Lung microvascular endothelial cell (primary cell): ENCODE data around the gene UGT2B7. TPM values are rescaled to one million over a fixed set of nuclear protein-coding genes. Genes with fewer than 3 reads are reported as not detected.

ENCODE experiments used
- DNase-seq, 2 donors: peaks; one replicate each; pipeline versions ENCODE4 v3.0.0 to v3.0.0-alpha.2; 2010; ENCODE audit warnings: low read depth in 2 of 2
- total RNA-seq: library from RNA; depleted of rRNA; stranded (reverse); fragments of >200 nt; gene quantifications from 2 replicates; pipeline ENCODE4 v1.2.1, GENCODE V29; 2014

UGT2B7 gene
- total RNA-seq, 1 donor from 2014 or later = not detected

DNA sequence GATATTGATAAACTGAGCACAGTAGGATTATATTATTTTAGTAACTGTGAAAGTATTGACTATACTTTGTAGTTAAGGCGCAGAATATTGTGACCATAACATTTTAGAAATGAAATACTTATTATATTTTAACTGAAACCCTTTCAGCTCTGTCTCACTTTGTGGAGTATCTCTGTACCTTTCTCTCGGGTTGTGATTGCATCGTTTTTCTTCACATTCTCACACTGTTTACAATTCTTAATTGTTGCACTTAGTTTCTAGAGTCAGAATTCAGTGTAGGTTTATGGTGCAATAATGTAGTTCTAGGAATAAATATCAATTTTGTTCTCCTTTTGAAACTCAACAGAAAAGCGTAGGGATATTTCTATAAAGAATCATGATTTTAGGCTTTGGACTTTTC lies 57.7 kb downstream of the UGT2B7 start:
- no peak for DNase-seq

DNA sequence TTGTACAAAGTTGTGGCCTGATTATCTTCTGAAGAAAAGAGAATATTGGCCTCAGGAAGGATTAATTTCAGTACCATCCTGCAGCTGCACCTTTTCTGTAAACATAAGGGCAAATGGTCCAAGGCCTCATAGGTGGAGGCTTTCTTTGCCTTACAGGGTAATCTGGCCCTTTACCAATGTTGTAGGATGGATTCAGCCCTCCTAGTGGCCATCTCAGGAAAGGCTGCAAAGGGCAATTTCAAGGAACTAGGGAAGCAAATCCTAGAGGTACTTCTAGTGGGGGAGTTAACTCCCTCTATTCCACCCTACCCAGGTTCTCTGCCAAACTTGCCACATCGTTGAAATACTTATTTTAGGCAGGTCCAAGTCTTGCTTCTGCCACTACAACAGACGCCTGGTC lies 60.6 kb downstream of the UGT2B7 start:
- peak; percentile 0 to 18 for DNase-seq

Other genes starting within 250 kb of the UGT2B7 start
- gene UGT2A3, start 144.7 kb upstream of the UGT2B7 start, total RNA-seq = not detected in 2 replicates
- gene UGT2B11, start 118.3 kb downstream of the UGT2B7 start, total RNA-seq = not detected in 2 replicates
- gene UGT2B28, start 184.0 kb downstream of the UGT2B7 start, total RNA-seq = not detected in 2 replicates